ENCODE data around the gene MFAP2.

The MFAP2 gene

GRCh38 chr1:16927711-16928485 is 52.5 kb downstream of the MFAP2 start:
- TF ChIP-seq CTCF (IDR thresholded peaks at IDR 0.05; ENCODE audit: low read depth, low read length, missing control alignments): no peak
- Histone ChIP-seq H3K27me3 (replicated peaks) (no peaks in the 10 kb centered on the region), H3K4me3 (ENCODE audit: low read depth, low read length) (no peak overlapping the region), H3K36me3 (replicated peaks) (no peaks in the 10 kb centered on the region), H3K27ac (no peak overlapping the region)
- in situ Hi-C loops (cut with HindIII; ENCODE audit: low pct_ligation_motif_present, low sequenced_read_pairs): no loop called here
- DNase-seq: no peak

- no peak overlapping the region for H3K4me3 ChIP-seq (ENCODE audit: low read depth, low read length)
- DNase-seq: no peak
- H3K27ac ChIP-seq: no peak overlapping the region
- in situ Hi-C loops (cut with HindIII; ENCODE audit: low pct_ligation_motif_present, low sequenced_read_pairs): no loop called here
- H3K36me3 ChIP-seq (replicated peaks): no peaks in the 10 kb centered on the region
- no peaks in the 10 kb centered on the region for H3K27me3 ChIP-seq (replicated peaks)
- TF ChIP-seq CTCF (IDR thresholded peaks at IDR 0.05; ENCODE audit: low read depth, low read length, missing control alignments): no peak
These were observed 53.2 kb downstream of the MFAP2 start for GRCh38 chr1:16927256-16927655.

GRCh38 chr1:16926491-16927073 is 53.8 kb downstream of the MFAP2 start:
- no peak for DNase-seq
- H3K27me3 ChIP-seq (replicated peaks): no peaks in the 10 kb centered on the region
- in situ Hi-C loops (cut with HindIII; ENCODE audit: low pct_ligation_motif_present, low sequenced_read_pairs): no loop called here
- no peak overlapping the region for H3K4me3 ChIP-seq (ENCODE audit: low read depth, low read length)
- no peaks in the 10 kb centered on the region for H3K36me3 ChIP-seq (replicated peaks)
- H3K27ac ChIP-seq: no peak overlapping the region
- no peak for TF ChIP-seq CTCF (IDR thresholded peaks at IDR 0.05; ENCODE audit: low read depth, low read length, missing control alignments)

DNA sequence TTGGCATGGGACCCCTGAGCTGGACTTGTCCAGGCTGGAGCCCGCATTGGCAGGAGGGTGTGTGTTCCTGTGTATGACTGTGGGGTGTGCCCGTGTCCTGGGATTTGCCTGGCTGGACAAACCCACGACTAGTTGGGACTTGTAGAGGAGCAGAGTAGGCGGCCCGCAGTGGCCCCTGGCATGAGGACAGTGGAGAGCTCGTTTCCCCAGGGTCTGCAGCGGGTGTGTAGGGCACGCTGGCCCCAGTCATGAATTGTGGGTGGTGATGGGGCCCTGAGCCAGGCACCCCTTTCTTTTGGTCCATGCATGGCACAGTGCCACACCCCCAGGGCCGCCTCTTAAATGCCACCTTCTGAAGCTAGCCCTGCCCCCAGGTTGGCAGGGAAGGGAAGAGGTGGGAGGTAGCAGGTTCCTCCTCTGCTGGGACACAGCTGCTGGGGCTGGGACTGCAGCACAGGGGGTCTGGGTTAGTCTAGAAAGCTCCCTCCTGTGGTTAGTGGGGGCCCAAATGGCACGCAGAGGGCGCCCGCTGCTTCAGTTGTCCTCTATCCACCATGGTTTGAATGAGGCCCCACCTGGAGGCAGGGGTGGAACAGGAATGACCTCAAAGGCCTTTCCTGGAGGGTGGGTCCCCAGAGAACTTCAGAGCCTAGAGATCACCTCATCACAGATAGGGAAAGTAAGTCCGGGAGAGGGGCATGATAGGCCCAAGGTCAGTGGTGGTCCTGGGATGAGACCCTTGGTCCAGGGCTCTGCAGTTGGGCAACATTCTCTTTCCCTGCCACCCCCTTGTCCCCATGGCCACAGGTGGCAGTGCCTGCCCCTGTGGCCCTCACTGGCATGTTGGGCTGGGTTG is 54.6 kb downstream of the MFAP2 start:
- DNase-seq: no peak
- H3K36me3 ChIP-seq (replicated peaks): no peaks in the 10 kb centered on the region
- no peak overlapping the region for H3K4me3 ChIP-seq (ENCODE audit: low read depth, low read length)
- TF ChIP-seq CTCF (IDR thresholded peaks at IDR 0.05; ENCODE audit: low read depth, low read length, missing control alignments): no peak
- no peak overlapping the region for H3K27ac ChIP-seq
- in situ Hi-C loops (cut with HindIII; ENCODE audit: low pct_ligation_motif_present, low sequenced_read_pairs): no loop called here
- no peaks in the 10 kb centered on the region for H3K27me3 ChIP-seq (replicated peaks)

- Histone ChIP-seq H3K27me3 (replicated peaks) (no peaks in the 10 kb centered on the region), H3K27ac (no peak overlapping the region), H3K36me3 (replicated peaks) (no peaks in the 10 kb centered on the region), H3K4me3 (ENCODE audit: low read depth, low read length) (no peak overlapping the region)
- in situ Hi-C loops (cut with HindIII; ENCODE audit: low pct_ligation_motif_present, low sequenced_read_pairs): no loop called here
- TF ChIP-seq CTCF (IDR thresholded peaks at IDR 0.05; ENCODE audit: low read depth, low read length, missing control alignments): peak; percentile 30
- no peak for DNase-seq
These were observed 55.4 kb downstream of the MFAP2 start for GRCh38 chr1:16924919-16925477.

All from brain microvascular endothelial cell (primary cell).